Endothelial cell (in vitro differentiated cells): ENCODE results near the gene FAM221A. TPM values are rescaled to one million over a fixed set of nuclear protein-coding genes. Genes with fewer than 3 reads are reported as not detected.

Experiments
- DNase-seq: peaks from one replicate; pipeline ENCODE4 v3.0.0; 2021; ENCODE audit warnings: low spot score
- H3K27ac Mint-ChIP-seq: one replicate; pipeline ENCODE4 v1.8.0; 2021; ENCODE audit warnings: mixed read lengths, inconsistent platforms; ENCODE audit not compliant: unreplicated experiment
- H3K27me3 Mint-ChIP-seq: one replicate; pipeline ENCODE4 v1.8.0; 2021; ENCODE audit warnings: mild to moderate bottlenecking, moderate library complexity, mixed read lengths, inconsistent platforms; ENCODE audit not compliant: unreplicated experiment
- H3K36me3 Mint-ChIP-seq: one replicate; pipeline ENCODE4 v1.8.0; 2021; ENCODE audit warnings: mild to moderate bottlenecking, low read depth, mixed read lengths, inconsistent platforms; ENCODE audit not compliant: unreplicated experiment
- H3K4me1 Mint-ChIP-seq: one replicate; pipeline ENCODE4 v1.8.0; 2021; ENCODE audit warnings: mild to moderate bottlenecking, mixed read lengths, inconsistent platforms; ENCODE audit not compliant: unreplicated experiment
- H3K4me3 Mint-ChIP-seq: one replicate; pipeline ENCODE4 v1.8.0; 2021; ENCODE audit warnings: mild to moderate bottlenecking, mixed read lengths, inconsistent platforms; ENCODE audit not compliant: unreplicated experiment
- H3K9me3 Mint-ChIP-seq: one replicate; pipeline ENCODE4 v1.8.0; 2021; ENCODE audit warnings: mixed read lengths, inconsistent platforms; ENCODE audit not compliant: unreplicated experiment
- CTCF ChIP-seq: fragments of 200-600 bp; sonication (generic); IDR thresholded peaks from one replicate; pipeline ENCODE4 v1.5.0; 2021; ENCODE audit warnings: antibody characterized with exemption; ENCODE audit not compliant: unreplicated experiment
- total RNA-seq: library from RNA; stranded (reverse); fragmentation: NEBNext Ultra II Directional; extraction: Animal tissue kit (Norgen Biotek cat#: 25700); gene quantifications from one replicate; pipeline ENCODE4 v1.2.1, GENCODE V29; 2021; ENCODE audit not compliant: unreplicated experiment

Gene FAM221A
- total RNA-seq, 1 donor from 2014 or later = 7.3 TPM

- H3K27me3 Mint-ChIP-seq = peaks cover 5% of the 10 kb centered on the region
- H3K27ac Mint-ChIP-seq = no peak overlapping the region
- H3K9me3 Mint-ChIP-seq = peaks cover 8% of the 10 kb centered on the region
Observed at GRCh38 chr7:23746629-23747028, 66.6 kb downstream of the FAM221A start.

GRCh38 chr7:23751852-23752251 is 71.9 kb downstream of the FAM221A start:
- DNase-seq = no peak
- no peak for TF ChIP-seq CTCF
- Mint-ChIP-seq H3K27me3 (peaks cover 2% of the 10 kb centered on the region), H3K4me1 (no peaks in the 10 kb centered on the region), H3K36me3 (no peaks in the 10 kb centered on the region), H3K4me3 (no peak overlapping the region), H3K9me3 (no peaks in the 10 kb centered on the region), H3K27ac (no peak overlapping the region)

More at GRCh38 chr7:23746629-23747028, 66.6 kb downstream of the FAM221A start:
- H3K4me1 Mint-ChIP-seq = no peaks in the 10 kb centered on the region
- no peak for TF ChIP-seq CTCF
- no peak for DNase-seq
- no peak overlapping the region for H3K4me3 Mint-ChIP-seq
- peaks cover 14% of the 10 kb centered on the region for H3K36me3 Mint-ChIP-seq

Other genes starting within 250 kb of the FAM221A start
- gene IGF2BP3, start 209.7 kb upstream of the FAM221A start, total RNA-seq = 92.8 TPM
- gene TRA2A, start 148.2 kb upstream of the FAM221A start, total RNA-seq = 107 TPM
- 10.2 TPM for gene CCDC126, start 82.8 kb upstream of the FAM221A start, total RNA-seq
- gene STK31, start 30.0 kb downstream of the FAM221A start, total RNA-seq = 0.33 TPM